ENCODE data around the gene PDP2. TPM values are rescaled to one million over a fixed set of nuclear protein-coding genes. Genes with fewer than 3 reads are reported as not detected.

PDP2 gene
- total and polyA plus RNA-seq, 2 of the 4 experiments (the other 2 are of a cell fraction) = 5.3 to 16.8 TPM

DNA sequence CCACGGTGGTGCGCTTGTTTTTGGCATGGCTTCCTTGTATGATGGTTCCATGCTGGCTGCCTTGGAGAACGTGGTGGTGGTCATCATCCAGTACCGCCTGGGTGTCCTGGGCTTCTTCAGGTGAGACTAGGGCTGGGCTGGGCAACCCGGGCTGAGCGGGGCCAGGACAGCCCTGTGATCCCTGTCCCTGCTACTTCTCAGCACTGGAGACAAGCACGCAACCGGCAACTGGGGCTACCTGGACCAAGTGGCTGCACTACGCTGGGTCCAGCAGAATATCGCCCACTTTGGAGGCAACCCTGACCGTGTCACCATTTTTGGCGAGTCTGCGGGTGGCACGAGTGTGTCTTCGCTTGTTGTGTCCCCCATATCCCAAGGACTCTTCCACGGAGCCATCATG is 59.9 kb downstream of the PDP2 start:
- TF ChIP-seq CHD1 (IDR thresholded peaks at IDR 0.05; ENCODE audit: low read depth, low read length) = no peak
- no peak for TF ChIP-seq MXI1 (IDR thresholded peaks at IDR 0.05; ENCODE audit: borderline replicate concordance, low read depth, low read length)
- TF ChIP-seq BHLHE40 (IDR thresholded peaks at IDR 0.05; ENCODE audit: low read depth, low read length) = no peak
- no peak for TF ChIP-seq MAFK (IDR thresholded peaks at IDR 0.05; ENCODE audit: low read depth, low read length)
- TF ChIP-seq USF2 (IDR thresholded peaks at IDR 0.05; ENCODE audit: low read depth, low read length) = no peak
- TF ChIP-seq, protein P1, sequence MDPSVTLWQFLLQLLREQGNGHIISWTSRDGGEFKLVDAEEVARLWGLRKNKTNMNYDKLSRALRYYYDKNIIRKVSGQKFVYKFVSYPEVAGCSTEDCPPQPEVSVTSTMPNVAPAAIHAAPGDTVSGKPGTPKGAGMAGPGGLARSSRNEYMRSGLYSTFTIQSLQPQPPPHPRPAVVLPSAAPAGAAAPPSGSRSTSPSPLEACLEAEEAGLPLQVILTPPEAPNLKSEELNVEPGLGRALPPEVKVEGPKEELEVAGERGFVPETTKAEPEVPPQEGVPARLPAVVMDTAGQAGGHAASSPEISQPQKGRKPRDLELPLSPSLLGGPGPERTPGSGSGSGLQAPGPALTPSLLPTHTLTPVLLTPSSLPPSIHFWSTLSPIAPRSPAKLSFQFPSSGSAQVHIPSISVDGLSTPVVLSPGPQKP (IDR thresholded peaks at IDR 0.05; ENCODE audit: borderline replicate concordance, low read depth, low read length) = no peak
- TF ChIP-seq CEBPB (IDR thresholded peaks at IDR 0.05; ENCODE audit: low read depth, low read length) = no peak
- TF ChIP-seq, protein P2, sequence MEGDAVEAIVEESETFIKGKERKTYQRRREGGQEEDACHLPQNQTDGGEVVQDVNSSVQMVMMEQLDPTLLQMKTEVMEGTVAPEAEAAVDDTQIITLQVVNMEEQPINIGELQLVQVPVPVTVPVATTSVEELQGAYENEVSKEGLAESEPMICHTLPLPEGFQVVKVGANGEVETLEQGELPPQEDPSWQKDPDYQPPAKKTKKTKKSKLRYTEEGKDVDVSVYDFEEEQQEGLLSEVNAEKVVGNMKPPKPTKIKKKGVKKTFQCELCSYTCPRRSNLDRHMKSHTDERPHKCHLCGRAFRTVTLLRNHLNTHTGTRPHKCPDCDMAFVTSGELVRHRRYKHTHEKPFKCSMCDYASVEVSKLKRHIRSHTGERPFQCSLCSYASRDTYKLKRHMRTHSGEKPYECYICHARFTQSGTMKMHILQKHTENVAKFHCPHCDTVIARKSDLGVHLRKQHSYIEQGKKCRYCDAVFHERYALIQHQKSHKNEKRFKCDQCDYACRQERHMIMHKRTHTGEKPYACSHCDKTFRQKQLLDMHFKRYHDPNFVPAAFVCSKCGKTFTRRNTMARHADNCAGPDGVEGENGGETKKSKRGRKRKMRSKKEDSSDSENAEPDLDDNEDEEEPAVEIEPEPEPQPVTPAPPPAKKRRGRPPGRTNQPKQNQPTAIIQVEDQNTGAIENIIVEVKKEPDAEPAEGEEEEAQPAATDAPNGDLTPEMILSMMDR (conservative IDR thresholded peaks at IDR 0.05; ENCODE audit: low read depth, low read length) = no peak
- no peak for TF ChIP-seq RCOR1 (IDR thresholded peaks at IDR 0.05; ENCODE audit: insufficient replicate concordance, low read length)
- TF ChIP-seq RFX5 (IDR thresholded peaks at IDR 0.05; ENCODE audit: low read depth, low read length) = no peak
- no peak for TF ChIP-seq MAZ (IDR thresholded peaks at IDR 0.05; ENCODE audit: borderline replicate concordance, low read depth, low read length)
- no peak for TF ChIP-seq POLR2A (IDR thresholded peaks at IDR 0.05; ENCODE audit: low read depth, low read length)
- TF ChIP-seq RAD21 (IDR thresholded peaks at IDR 0.05; ENCODE audit: low read length) = no peak
- no peak for TF ChIP-seq NFE2L2 (IDR thresholded peaks at IDR 0.05; ENCODE audit: low read depth, low read length)
- peaks cover 12 to 59% of the 10 kb centered on the region in 2 experiments for H3K79me1 ChIP-seq (ENCODE audit: low read depth in 1 of 2, low read length in 2 of 2)
- no peak overlapping the region for H4K8ac ChIP-seq (ENCODE audit: low read depth in 2 of 2, low read length in 2 of 2)
- no peak overlapping the region for H3K14ac ChIP-seq (replicated peaks; ENCODE audit: low read depth, low read length)
- H3K27me3 ChIP-seq (ENCODE audit: control insufficient read depth, insufficient read depth, low read length) = no peaks in the 10 kb centered on the region
- H2AK5ac ChIP-seq (ENCODE audit: low read depth, low read length) = no peak overlapping the region
- no peak overlapping the region for H3K23ac ChIP-seq (ENCODE audit: low read depth, low read length)
- H3K4ac ChIP-seq (ENCODE audit: low read depth, low read length) = no peak overlapping the region
- H2BK120ac ChIP-seq (ENCODE audit: low read depth, low read length) = no peak overlapping the region
- H3K9me3 ChIP-seq (ENCODE audit: control insufficient read depth, insufficient read depth, low read length) = no peaks in the 10 kb centered on the region
- dilution Hi-C loops (cut with HindIII; ENCODE audit: low sequenced_read_pairs, unreplicated experiment) (no loop called here), in situ Hi-C loops (cut with MboI; ENCODE audit: low sequenced_read_pairs) (no loop called here), intact Hi-C loops (cut with micrococcal nuclease) (no loop called here)
- H3K36me3 ChIP-seq (ENCODE audit: control insufficient read depth, insufficient read depth, low read length) = peaks cover 64% of the 10 kb centered on the region
- H4K5ac ChIP-seq (ENCODE audit: low read depth, low read length) = no peak overlapping the region
- H2BK15ac ChIP-seq (ENCODE audit: low read depth, low read length) = no peak overlapping the region
- no TSS peak for BruUV-seq (replicated peaks)
- H2BK5ac ChIP-seq (ENCODE audit: low read depth, low read length, poor library complexity, severe bottlenecking) = no peak overlapping the region
- WGBS, 2 experiments (ENCODE audit: extremely low coverage in 2 of 2, insufficient read length in 1 of 2) = 100% methylated on average over 4 of the region's 16 CpGs; no CpG with 5 or more reads in 1 of the 2 experiments
- POLR2A ChIA-PET (ENCODE audit: unreplicated experiment) = no interaction called here
- H3K56ac ChIP-seq (ENCODE audit: extremely low read depth, insufficient read depth, low read length) = no peak overlapping the region
- no peak overlapping the region for H3K27ac ChIP-seq (ENCODE audit: insufficient read depth, low read length)
- no peak overlapping the region for H2AK9ac ChIP-seq (replicated peaks; ENCODE audit: low read depth, low read length, poor library complexity)
- H3K4me2 ChIP-seq (ENCODE audit: low read depth, low read length) = no peak overlapping the region
- no peak overlapping the region for H3K18ac ChIP-seq (ENCODE audit: low read depth, low read length)
- peaks cover 4% of the 10 kb centered on the region; the same call in 1 of the 2 replicates for H3K4me1 ChIP-seq (ENCODE audit: control insufficient read depth, insufficient read depth, low read length)
- peaks cover 30% of the 10 kb centered on the region for H4K20me1 ChIP-seq (ENCODE audit: insufficient read depth, low read length)
- no peak overlapping the region for H4K91ac ChIP-seq (ENCODE audit: insufficient read depth, low read depth, low read length)
- H2AFZ ChIP-seq (replicated peaks; ENCODE audit: low read length, poor library complexity) = no peak overlapping the region
- no peak overlapping the region for H3K9ac ChIP-seq (ENCODE audit: low read depth, low read length)
- H3K9me1 ChIP-seq (ENCODE audit: insufficient read depth, low read length) = peaks cover 15% of the 10 kb centered on the region
- no peak for ATAC-seq (ENCODE audit: low read depth)
- CTCF ChIA-PET = no interaction called here
- no peak overlapping the region for H3K4me3 ChIP-seq (ENCODE audit: insufficient read depth, low read depth, low read length)
- DNase-seq = no peak
- H2BK20ac ChIP-seq (ENCODE audit: low read depth, low read length) = no peak overlapping the region
